AG04449 (cell line): ENCODE results near the gene BRME1.

Source experiments
- CTCF ChIA-PET: fragments of 350-600 bp; formaldehyde crosslinking; extraction: SDS; loops from one replicate; lab custom pipeline; 2021; ENCODE audit warnings: antibody characterized with exemption; lab: Yijun Ruan, JAX
- POLR2A ChIA-PET: fragments of 400-600, 350-600 bp; formaldehyde crosslinking; extraction: SDS; loops from one replicate; lab custom pipeline; 2020; ENCODE audit warnings: antibody characterized with exemption, inconsistent platforms; lab: Yijun Ruan, JAX
- DNase-seq: peaks from one replicate; pipeline ENCODE4 v3.0.0-alpha.2; 2010; ENCODE audit warnings: low read depth, low spot score
- H3K4me3 ChIP-seq: 2 replicates; pipeline ENCODE4 v1.5.1; 2011; ENCODE audit warnings: low read depth, mild to moderate bottlenecking, control low read depth, low read length
- TF ChIP-seq, protein P1 (sequence below): IDR thresholded peaks from one replicate; pipeline ENCODE4 v1.5.1; 2011; ENCODE audit warnings: mild to moderate bottlenecking, moderate library complexity, low read length, control low read depth, inconsistent platforms; ENCODE audit not compliant: insufficient read depth; ENCODE audit errors: missing control alignments

Gene BRME1

GRCh38 chr19:13849991-13850909, 55.7 kb downstream of the BRME1 start:
- CTCF ChIA-PET = interaction anchor here (0.5 to 4.6 kb wide), 8 partner anchors 9 to 228 kb away, joined by 3 to 41 read pairs (median 6); no protein-coding TSS in a partner anchor
- H3K4me3 ChIP-seq = peak overlapping the region; percentile 47
- POLR2A ChIA-PET = interaction anchor here (0.9 to 5.6 kb wide), 5 partner anchors 11 to 62 kb away, joined by 3 to 102 read pairs (median 3); no protein-coding TSS in a partner anchor
- TF ChIP-seq, protein P1, sequence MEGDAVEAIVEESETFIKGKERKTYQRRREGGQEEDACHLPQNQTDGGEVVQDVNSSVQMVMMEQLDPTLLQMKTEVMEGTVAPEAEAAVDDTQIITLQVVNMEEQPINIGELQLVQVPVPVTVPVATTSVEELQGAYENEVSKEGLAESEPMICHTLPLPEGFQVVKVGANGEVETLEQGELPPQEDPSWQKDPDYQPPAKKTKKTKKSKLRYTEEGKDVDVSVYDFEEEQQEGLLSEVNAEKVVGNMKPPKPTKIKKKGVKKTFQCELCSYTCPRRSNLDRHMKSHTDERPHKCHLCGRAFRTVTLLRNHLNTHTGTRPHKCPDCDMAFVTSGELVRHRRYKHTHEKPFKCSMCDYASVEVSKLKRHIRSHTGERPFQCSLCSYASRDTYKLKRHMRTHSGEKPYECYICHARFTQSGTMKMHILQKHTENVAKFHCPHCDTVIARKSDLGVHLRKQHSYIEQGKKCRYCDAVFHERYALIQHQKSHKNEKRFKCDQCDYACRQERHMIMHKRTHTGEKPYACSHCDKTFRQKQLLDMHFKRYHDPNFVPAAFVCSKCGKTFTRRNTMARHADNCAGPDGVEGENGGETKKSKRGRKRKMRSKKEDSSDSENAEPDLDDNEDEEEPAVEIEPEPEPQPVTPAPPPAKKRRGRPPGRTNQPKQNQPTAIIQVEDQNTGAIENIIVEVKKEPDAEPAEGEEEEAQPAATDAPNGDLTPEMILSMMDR = no peak
- no peak for DNase-seq

GRCh38 chr19:13848798-13849676, 56.9 kb downstream of the BRME1 start:
- DNase-seq = no peak

GRCh38 chr19:13848340-13848677, 57.6 kb downstream of the BRME1 start:
- H3K4me3 ChIP-seq = no peak overlapping the region
- ChIA-PET POLR2A (interaction anchor here (1.0 to 2.5 kb wide), 2 partner anchors 9 to 11 kb away, joined by 3 to 37 read pairs; no protein-coding TSS in a partner anchor), CTCF (interaction anchor here (1.1 kb wide), 1 partner anchor 14 kb away, joined by 5 read pairs; no protein-coding TSS in a partner anchor)
- TF ChIP-seq, protein P1 = no peak
- no peak for DNase-seq

More at GRCh38 chr19:13848798-13849676, 56.9 kb downstream of the BRME1 start:
- ChIA-PET POLR2A (interaction anchor here (0.6 to 1.0 kb wide), 3 partner anchors 9 to 51 kb away, joined by 3 to 4 read pairs (median 3); no protein-coding TSS in a partner anchor), CTCF (interaction anchor here (0.6 to 1.5 kb wide), 3 partner anchors 12 to 582 kb away, joined by 3 to 7 read pairs (median 4); no protein-coding TSS in a partner anchor)
- H3K4me3 ChIP-seq = no peak overlapping the region
- TF ChIP-seq, protein P1 = no peak

DNA sequence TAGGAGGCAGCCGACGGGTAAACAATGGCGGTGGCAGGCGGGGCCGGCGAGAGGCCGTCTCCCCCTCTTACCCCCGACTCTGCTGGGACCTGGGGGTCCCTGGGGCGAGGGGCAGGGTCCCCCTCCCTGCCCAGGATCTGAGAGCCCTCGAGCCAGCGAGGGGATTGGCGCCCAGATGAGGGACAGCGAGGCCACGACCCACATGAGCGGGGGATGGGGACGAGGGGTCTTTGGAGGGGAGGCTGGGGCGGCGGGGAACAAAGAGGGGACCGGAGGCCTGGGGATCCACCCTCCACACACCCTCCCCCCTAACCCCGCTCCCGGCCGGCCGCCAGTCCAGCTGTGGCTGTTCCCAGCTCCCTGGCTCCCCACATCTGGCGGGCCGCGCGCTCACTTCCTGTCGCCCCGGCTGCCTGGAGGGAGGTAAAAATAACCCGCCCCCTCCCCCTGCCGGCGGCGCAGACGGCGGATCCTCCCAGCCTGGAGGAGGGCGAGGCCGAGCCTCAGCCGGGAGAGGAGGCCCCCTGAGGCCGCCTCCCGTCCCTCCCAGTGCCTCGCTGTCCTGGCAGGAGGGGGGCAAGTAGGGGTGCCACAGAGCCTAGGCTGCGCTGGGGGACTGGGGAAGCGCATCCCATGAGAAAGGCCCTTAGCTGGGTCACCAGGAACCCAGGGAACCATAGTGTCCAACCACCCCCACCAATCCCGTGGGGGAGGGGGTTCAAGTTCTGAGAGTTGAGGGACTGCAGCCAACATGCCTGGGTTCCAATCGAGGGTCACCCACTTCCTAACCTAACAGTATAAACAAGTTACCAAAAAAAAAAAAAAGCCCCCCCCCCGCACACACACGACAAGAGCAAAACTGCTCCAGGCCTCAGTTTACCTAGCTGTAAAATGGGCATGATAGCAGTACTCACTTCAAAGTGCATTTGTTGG, 58.2 kb downstream of the BRME1 start:
- no peak for DNase-seq
- peak overlapping the region; percentile 60 for H3K4me3 ChIP-seq
- TF ChIP-seq, protein P1 = peak; percentile 20
- ChIA-PET CTCF (interaction anchor here (1.1 kb wide), 2 partner anchors 14 to 253 kb away, joined by 3 to 5 read pairs; no protein-coding TSS in a partner anchor), POLR2A (interaction anchor here (0.5 to 2.5 kb wide), 7 partner anchors 8 to 702 kb away, joined by 3 to 37 read pairs (median 4); partner anchors contain the start of genes MRI1 and ZSWIM4)
